Stimulated activated naive CD4-positive, alpha-beta T cell treated with Interleukin-2 at 50 U/mL for 16 hours (primary cell): Measurements from ENCODE around the gene NKAIN2.
"Not testable (repeated sequence)": the region's sequence is repeated elsewhere in the genome, so short reads cannot be mapped to it uniquely, and the experiment has no call there.

Source experiments
- DNase-seq: peaks from one replicate; lab custom pipeline; 2025; lab: John Stamatoyannopoulos, UW

Gene NKAIN2

GRCh38 chr6:123966618-123967017, 163.0 kb downstream of the NKAIN2 start:
- DNase-seq, result no peak

DNA sequence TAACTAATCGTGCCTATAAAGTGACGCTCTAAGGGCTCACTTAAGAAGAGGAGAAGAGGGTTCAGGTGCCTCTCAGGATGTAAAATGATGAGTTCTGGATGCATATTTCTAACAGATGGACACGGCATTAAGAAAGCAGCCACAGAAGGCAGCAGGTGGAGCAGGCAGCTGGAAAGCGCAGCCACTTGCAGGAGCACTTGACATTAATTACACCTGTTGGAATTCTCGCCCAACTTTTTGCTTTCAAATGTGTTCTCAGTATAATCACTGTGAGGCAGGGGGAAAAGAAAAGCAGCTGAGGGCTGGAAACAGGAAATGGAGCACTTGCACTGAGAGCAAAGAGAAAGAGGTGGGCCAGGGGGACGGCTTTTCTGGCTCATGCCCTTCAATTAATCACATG, 164.2 kb downstream of the NKAIN2 start:
- no peak for DNase-seq

- no peak for DNase-seq
These were observed 169.1 kb downstream of the NKAIN2 start for GRCh38 chr6:123972600-123973294.

GRCh38 chr6:123980311-123980710, 176.6 kb downstream of the NKAIN2 start:
- DNase-seq, result no peak

- DNase-seq, result no peak
These were observed 183.3 kb downstream of the NKAIN2 start for GRCh38 chr6:123986938-123987337.

GRCh38 chr6:123989918-123990317, 186.3 kb downstream of the NKAIN2 start:
- DNase-seq, result not testable (repeated sequence)

DNA sequence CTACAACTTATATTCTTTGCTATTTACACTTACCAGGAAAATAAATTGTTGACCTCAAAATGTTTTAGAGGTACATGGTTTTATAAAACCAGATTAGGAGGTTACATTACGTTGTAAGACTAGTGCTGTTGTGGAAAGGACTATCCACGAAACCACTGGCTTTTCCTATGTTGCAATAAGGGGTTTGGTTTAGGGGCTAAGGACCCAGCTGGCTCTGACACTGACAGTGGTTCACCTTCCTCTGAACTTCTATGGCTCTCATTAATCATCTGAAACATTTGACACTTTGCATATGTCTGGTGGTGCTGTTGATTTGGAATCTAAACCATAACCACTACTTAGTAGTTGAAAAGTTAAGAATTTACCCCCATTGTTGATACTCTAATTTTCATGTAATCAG, 186.7 kb downstream of the NKAIN2 start:
- DNase-seq, result no peak

DNA sequence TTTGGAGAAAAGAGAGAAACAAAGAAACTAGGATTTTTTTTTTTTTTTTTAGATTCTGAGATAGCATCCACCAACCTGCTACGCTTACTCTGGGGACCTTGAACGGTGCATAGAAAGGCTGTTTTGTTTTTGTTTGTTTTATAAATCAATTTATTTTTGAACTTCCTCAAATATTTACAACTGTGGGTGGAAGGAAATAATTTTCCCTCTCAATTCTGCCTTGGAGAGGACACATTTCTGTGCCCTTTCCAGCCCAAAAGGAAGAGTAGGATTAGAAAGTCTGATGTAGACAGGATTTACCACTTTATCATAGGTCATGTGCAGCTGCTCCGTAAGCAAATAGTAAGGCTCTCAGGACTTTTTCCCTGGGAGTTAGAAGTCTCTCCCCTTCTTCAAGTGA, 190.5 kb downstream of the NKAIN2 start:
- DNase-seq, result no peak

- no peak for DNase-seq
These were observed 191.4 kb downstream of the NKAIN2 start for GRCh38 chr6:123994891-123995635.

- DNase-seq, result no peak
These were observed 193.6 kb downstream of the NKAIN2 start for GRCh38 chr6:123997223-123997622.

DNA sequence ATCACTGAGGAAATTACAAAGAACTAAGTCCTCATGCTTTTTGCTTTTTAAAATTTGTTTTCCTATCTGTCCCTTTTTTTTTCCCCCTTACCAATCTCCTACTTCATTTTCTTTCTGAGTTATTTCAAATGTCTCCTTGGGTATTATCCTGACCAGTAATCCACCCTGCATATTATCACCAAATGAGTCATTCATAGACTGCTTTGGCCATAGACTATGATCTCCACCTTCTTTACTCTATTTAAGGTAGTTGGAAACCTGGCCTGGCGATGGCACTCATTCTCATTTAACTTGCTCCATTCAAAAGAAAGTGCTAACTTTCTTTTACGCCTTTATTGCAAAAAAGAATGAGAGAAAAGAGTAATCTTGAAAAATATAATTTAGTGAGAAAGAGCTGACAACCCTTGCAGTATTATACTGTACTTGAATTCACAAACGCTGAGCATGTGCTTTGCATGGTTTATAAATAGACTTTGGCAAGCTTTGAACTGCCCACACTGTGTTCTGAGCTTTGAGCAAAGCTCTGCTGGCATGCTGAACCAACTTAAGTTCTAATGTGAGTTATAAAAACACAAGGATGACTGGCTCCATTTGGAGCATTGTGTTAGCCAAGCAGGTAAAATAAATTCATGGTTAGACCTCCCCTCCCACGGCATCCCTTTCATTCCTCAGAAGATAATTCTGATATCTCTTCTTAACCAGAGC, 198.9 kb downstream of the NKAIN2 start:
- DNase-seq, result no peak

- DNase-seq, result no peak
These were observed 203.6 kb downstream of the NKAIN2 start for GRCh38 chr6:124007266-124007665.

- DNase-seq, result no peak
These were observed 204.6 kb downstream of the NKAIN2 start for GRCh38 chr6:124008000-124008987.

GRCh38 chr6:124008988-124009765, 205.5 kb downstream of the NKAIN2 start:
- no peak for DNase-seq

DNA sequence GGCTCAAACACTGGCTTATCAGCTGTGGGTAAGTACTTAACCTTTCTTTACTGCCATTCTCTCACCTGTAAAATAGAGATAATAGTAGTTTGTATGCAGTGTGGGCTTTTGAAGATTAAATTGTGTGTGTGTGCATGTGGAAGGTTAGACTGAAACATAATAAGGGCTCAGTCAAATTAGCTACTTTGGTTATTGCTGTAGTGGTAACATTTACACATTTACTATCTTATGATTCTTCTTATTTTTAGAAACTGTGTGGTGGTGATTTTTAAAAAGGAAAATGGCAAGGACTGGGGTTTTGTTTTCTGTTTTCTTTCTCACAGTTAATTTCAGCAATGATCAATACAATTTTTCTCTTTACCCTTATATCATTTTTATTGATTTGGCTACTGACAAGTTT, 206.9 kb downstream of the NKAIN2 start:
- no peak for DNase-seq

GRCh38 chr6:124011180-124011579, 207.5 kb downstream of the NKAIN2 start:
- no peak for DNase-seq

DNA sequence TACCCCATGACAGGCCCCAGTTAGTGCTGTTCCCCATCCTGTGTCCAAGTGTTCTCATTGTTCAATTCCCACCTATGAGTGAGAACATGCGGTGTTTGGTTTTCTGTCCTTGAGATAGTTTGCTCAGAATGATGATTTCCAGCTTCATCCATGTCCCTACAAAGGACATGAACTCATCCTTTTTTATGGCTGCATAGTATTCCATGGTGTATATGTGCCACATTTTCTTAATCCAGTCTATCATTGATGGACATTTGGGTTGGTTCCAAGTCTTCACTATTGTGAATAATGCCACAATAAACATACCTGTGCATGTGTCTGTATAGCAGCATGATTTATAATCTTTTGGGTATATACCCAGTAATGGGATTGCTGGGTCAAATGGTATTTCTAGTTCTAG, 218.4 kb downstream of the NKAIN2 start:
- DNase-seq, result not testable (repeated sequence)

DNA sequence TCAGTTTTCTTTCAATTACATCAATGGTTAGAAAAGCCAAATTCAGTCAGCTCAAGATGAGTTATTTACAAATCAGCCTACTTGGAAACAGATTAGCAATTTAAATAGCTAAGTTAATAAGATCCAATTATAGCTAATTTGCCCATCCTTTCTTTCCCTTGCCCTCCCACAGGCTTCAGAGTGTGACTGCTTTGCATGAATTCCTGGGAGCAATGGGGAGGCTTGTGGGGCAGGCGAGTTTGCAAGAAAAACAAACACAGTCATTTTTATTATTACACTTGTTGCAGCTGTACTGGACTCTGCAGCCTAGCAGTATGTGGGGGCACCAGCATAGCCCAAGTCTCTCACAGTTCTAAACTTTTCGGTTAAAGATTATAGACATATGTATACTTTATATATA, 219.0 kb downstream of the NKAIN2 start:
- no peak for DNase-seq

DNA sequence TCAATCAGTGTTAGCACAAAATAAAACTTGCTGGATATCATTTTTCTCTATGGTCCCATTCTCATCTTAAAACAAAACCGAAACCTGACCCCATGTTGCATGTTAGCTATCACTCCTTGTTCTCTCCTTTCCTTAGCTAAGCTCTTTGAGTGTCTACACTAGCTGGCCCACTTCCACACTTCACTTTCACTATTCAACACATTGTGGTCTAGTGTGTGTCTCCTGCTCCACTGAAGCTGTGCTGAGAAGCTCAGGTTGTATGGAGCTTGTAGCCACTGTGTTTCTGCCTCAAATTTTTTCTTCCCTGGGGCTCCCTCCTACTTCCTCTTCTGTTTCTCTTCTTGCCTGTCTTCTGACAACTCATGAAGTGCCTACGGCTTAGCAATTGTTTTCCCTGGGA, 223.0 kb downstream of the NKAIN2 start:
- no peak for DNase-seq

GRCh38 chr6:124027392-124027791, 223.7 kb downstream of the NKAIN2 start:
- no peak for DNase-seq

DNA sequence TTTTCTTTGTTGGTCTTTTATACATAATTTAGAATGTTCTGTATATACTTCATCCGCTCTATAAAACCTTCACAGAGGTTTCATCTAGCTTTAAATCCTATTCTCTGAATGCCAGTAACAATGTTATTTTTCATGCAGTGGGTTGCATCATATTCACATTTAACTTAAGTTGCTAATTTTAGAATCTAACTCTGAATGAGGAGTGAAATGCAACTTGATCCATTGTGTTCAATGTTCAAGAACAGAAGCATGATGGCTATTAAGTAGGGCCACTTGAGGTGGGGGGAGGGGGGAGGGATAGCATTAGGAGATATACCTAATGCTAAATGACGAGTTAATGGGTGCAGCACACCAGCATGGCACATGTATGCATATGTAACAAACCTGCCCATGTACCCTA, 224.5 kb downstream of the NKAIN2 start:
- DNase-seq, result no peak
